D341Med (cell line): ENCODE measurements around the gene MYO9A.
"Not testable (repeated sequence)": the region's sequence is repeated elsewhere in the genome, so short reads cannot be mapped to it uniquely, and the experiment has no call there.

Source experiments
- DNase-seq: peaks from one replicate; pipeline ENCODE4 v3.0.0; 2012; ENCODE audit warnings: low spot score

MYO9A gene

GRCh38 chr15:72092691-72093090 lies 25.3 kb downstream of the MYO9A start:
- no peak for DNase-seq

DNA sequence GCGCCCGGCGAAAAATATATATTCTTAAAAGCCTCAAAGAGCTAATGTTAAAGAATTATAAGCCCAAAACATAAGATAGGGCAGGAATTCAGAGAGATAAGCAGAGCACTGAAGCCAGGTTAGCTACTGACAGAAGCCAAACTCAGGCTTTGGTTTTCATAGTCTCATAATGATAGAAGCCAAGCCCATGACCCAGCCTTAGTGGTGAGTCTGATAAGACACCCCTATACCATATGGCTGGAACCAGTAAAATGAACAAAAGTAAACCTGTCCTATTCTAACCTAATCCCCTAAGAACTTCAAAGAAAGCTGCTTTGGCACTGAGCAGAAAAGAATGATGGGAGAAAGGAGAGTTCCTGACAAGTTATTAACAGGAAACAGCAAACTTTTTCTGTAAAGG lies 25.9 kb downstream of the MYO9A start:
- no peak for DNase-seq

DNA sequence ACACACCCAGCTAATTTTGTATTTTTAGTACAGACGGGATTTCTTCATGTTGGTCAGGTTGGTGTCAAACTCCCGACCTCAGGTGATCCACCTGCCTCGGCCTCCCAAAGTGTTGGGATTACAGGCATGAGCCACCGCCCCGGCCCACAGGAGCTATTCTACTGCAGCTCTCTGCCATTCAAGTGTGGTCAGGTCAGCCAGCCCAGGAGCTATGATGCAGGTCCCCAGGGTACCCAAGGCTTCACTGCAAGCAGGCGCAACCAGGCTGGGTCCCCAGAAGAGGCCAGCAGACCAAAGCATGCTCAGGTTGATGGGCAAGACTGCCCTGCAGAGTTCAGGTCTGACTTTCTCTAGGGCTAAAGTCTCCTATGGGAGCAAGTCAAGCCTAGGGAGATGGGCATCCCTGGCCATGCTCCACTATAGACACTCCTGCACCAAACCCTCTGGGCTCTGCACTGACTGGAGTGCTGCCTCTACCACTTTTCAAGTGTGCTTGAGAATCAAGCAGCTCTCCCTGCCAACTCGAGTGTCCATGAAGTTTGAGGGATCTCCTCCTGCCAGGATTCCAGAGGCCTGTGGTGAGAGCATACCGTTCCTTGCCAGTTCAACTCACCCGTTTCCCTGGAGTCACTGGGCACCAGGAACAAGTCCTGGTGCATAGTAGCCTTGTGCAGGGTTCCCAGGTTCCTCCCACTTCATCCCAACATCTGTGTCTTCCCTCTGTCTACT lies 30.9 kb downstream of the MYO9A start:
- DNase-seq = no peak

GRCh38 chr15:72086010-72086697 lies 31.8 kb downstream of the MYO9A start:
- DNase-seq = no peak

DNA sequence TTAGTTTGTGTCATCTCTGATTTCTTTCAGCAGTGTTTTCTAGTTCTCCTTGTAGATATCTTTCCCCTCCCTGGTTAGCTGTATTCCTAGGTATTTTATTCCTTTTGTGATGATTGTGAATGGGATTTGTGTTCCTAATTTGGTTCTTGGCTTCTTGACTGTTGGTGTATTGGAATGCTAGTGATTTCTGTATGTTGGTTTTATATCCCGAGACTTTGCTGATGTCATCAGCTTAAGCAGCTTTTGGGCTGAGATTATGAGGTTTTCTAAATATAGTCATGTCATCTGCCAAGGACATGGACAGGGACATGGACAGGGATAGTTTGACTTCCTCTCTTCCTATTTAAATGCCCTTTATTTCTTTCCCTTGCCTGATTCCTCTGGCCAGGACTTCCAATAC lies 35.8 kb downstream of the MYO9A start:
- DNase-seq = no peak

- DNase-seq = no peak
Measured at GRCh38 chr15:72078887-72079286, 39.1 kb downstream of the MYO9A start.

GRCh38 chr15:72077950-72078349 lies 40.0 kb downstream of the MYO9A start:
- no peak for DNase-seq

- no peak for DNase-seq
Measured at GRCh38 chr15:72074335-72075060, 43.5 kb downstream of the MYO9A start.

GRCh38 chr15:72071448-72071825 lies 46.5 kb downstream of the MYO9A start:
- not testable (repeated sequence) for DNase-seq

DNA sequence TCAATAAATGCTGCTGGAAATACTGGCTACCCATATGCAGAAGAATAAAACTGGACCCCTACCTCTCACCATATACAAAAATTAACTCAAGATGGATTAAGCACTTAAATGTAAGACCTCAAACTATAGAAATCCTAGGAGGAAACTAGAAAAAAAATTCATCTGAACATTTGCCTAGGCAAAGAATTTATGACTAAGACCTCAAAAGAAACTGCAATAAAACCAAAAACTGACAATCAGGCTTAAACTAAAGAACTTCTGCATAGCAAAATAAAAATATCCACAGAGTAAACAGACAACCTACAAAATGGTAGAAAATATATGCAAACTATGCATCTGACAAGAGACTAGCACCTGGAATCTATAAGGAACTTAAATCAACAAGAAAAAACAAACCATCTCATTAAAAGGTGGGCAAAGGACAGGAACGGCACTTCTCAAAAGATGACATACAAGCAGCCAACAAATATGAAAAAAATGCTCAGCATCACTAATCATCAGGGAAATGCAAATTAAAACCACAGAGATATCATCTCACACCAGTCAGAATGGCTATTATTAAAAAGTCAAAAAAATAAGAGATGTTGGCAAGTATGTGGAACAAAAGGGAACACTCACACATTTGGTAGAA lies 47.0 kb downstream of the MYO9A start:
- no peak for DNase-seq

DNA sequence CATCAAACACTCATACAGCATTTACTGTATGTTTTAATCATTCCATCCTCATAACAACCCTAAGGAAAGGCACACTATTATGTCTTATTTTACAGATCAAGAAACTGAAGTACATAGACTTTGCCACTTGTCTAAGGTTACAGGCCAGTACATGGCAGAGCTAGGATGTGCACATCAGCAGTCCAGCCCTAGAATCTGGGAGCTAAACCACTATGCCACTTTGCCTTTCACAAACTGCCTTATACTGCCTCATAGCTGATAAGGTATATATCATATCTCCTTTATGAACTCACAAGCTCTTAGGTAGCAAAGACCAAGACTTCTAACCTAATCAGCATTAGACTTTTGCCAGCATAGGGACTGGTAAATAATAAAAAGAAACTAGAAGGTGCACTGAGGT lies 49.1 kb downstream of the MYO9A start:
- DNase-seq = no peak

DNA sequence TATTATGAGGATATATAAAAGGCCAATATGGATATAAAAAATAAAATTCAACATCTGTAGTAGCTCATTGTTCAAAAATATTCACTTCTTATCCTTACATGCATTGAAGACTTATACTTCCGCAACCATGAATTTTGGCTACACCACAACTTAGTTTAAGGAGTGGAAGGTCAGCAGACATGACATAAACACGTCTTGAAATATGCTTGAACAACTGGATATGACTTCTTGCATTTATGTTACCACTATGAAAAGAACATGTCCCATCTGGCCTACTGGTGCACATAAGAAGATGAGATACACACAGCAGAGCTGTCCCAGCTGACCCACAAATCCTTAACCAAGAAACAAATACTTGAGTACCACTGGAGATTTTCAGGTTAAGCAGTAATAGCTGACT lies 52.1 kb downstream of the MYO9A start:
- DNase-seq = no peak

DNA sequence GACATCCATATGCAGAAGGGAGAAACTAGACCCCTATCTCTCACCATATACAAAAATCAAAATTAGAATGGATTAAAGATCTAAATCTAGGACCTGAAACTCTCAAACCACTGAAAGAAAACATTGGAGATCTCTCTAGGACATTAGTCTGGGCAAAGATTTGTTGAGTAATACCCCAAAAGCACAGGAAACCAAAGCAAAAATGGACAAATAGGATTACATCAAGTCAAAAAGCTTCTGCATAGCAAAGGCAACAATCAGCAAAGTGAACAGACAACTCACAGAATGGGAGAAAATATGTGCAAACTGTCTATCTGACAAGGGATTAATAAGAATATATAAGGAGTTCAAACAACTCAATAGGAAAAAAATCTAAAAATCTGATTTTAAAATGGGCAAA lies 54.8 kb downstream of the MYO9A start:
- DNase-seq = no peak

GRCh38 chr15:72062319-72062718 lies 55.6 kb downstream of the MYO9A start:
- no peak for DNase-seq

- no peak for DNase-seq
Measured at GRCh38 chr15:72060687-72061250, 57.2 kb downstream of the MYO9A start.

DNA sequence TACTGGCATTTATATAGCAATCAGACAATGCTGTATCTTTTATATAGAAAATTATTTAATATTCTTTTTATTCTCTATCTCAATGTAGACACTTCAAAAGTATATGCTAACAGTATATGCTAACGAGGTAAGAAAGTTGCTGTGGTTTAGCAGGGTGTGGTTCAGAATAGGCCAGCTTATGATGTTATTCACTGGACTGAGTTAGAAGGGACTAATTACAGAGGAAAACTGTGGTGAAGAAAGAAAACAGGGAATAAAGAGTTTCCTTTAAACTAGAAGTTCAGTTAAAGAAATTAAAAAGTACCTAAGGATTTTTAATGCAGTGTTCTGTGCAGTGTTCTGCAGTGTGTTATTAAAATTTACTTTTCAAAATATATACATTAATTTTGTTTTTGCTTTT lies 59.4 kb downstream of the MYO9A start:
- no peak for DNase-seq

DNA sequence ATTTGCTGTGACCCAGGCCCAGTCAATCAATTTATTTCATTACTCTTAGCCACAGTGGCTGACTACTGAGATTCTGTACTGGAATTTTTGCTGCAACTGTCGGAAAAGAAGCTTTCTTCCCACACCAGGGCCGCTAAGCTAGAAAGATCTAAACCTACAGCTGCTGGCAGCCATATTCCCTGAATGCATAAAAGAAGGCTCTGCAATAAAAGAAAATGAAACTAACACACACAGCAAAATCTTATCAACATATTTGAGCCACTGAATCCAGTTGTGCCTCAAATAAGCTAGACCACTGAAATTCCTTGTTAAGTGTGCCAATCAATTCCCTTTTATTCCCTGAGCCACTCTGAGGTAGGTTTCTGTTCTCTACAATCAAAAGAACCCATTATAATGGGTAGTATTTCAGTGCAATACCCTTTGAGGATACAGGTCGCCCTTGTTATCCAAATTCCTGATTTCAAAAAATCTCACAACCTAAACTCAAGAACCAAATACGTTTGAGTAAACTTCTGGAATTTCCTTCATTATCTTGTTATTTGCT lies 60.3 kb downstream of the MYO9A start:
- DNase-seq = no peak

GRCh38 chr15:72056217-72056616 lies 61.7 kb downstream of the MYO9A start:
- DNase-seq = not testable (repeated sequence)

DNA sequence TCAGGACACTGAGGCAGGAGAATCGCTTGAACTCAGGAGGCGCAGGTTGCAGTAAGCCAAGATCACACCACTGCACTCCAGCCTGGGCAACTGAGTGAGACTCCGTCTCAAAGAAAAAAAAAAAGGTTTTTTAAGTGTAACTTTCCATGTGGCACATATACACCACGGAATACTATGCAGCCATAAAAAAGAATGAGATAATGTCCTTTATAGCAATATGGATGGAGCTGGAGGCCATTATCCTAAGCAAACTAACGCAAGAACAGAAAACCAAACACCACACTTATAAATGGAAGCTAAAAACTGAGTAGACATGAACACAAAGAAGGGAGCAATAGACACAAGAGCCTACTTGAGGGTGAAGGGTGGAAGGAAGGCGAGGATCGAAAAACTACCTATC lies 64.7 kb downstream of the MYO9A start:
- not testable (repeated sequence) for DNase-seq

DNA sequence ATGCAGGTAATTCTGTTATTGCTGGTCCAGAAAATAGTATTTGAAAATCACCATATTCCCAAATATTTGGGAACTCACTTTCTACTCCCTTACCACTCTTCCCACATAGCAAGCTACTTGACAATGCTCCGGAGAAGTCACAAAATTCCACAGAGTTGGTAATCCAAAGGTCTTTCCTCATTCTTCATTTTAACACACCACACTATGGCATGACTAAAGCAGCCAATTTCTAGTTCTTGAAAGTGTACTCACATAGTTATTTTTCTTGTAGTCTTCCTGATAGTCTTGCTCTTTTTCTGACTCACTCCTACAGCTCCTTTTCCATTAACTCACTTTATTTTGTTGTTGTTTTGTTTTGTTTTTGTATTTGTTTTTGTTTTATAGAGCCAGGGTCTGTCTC lies 67.2 kb downstream of the MYO9A start:
- no peak for DNase-seq

DNA sequence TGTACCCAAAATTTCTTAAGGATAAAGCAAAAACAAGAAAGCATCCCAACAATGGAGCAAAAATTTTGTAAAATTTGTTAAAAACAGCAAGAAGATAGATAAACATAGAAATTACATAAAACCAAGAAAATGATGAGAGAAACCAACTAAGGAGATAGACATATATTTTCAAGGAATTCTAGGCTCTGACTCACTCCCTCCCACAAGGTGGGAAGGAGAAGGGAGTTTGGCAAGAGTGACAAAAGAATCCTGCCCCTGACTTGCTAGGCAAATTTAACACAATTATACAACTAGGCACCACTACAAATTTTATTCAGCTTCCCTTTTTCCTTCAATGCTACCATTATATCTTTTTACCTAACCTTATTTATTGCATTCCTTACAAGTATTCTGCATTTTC lies 70.9 kb downstream of the MYO9A start:
- DNase-seq = no peak

DNA sequence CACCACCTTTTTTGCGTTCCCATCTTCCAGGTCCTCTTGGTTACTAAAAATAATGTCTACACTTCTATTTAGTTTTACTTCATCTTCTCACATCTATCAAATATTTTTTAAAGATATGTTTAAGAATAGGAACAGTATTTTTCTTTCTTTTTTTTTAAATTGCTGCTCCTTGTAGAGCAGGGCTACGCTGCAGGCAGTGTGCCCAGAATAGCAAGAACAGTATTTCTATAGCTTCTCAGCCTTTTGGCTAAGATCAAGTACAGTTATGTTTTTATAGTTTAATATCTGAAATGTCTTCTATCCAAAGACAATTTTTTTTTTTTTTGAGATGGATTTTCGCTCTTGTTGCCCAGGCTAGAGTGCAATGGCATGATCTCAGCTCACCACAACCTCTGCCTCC lies 73.0 kb downstream of the MYO9A start:
- no peak for DNase-seq
